SU-DHL-6 (cell line): ENCODE measurements around the gene SDR42E1.

ENCODE experiments used
- H2AFZ ChIP-seq: fragments of 200-600 bp; sonication (generic); 2 replicates; pipeline ENCODE4 v1.6.1; 2014; ENCODE audit warnings: low read depth, mild to moderate bottlenecking, moderate library complexity, mixed read lengths, antibody characterized with exemption, low read length; ENCODE audit not compliant: severe bottlenecking
- H3F3A ChIP-seq: fragments of 200-600 bp; shearing (Covaris generic); 2 replicates; pipeline ENCODE4 v1.6.0; 2016; ENCODE audit warnings: antibody characterized with exemption, mild to moderate bottlenecking; ENCODE audit not compliant: insufficient read depth
- H3K27ac ChIP-seq: fragments of 200-600 bp; sonication (generic); 2 replicates; pipeline ENCODE4 v1.5.1; 2016; ENCODE audit warnings: low read depth, mild to moderate bottlenecking, low read length, moderate library complexity, mixed read lengths
- H3K27me3 ChIP-seq: fragments of 200-600 bp; sonication (generic), shearing (Covaris generic); 2 replicates; pipeline ENCODE4 v1.6.0; 2014; ENCODE audit warnings: mild to moderate bottlenecking, low read length
- H3K36me3 ChIP-seq: fragments of 200-600 bp; sonication (generic); 2 replicates; pipeline ENCODE4 v1.6.1; 2014; ENCODE audit warnings: mild to moderate bottlenecking, low read length, mixed read lengths
- H3K4me2 ChIP-seq: fragments of 300-600, 200-600 bp; shearing (Covaris generic), sonication (generic); 2 replicates; pipeline ENCODE4 v1.6.0; 2014; ENCODE audit warnings: low read length, low read depth, mild to moderate bottlenecking; ENCODE audit not compliant: poor library complexity, severe bottlenecking
- H3K4me3 ChIP-seq: fragments of 200-600 bp; sonication (generic); 2 replicates; pipeline ENCODE4 v1.5.1; 2014; ENCODE audit warnings: antibody characterized with exemption, low read length, mild to moderate bottlenecking, mixed read lengths; ENCODE audit not compliant: insufficient read depth, poor library complexity, severe bottlenecking
- H3K79me2 ChIP-seq: fragments of 200-600 bp; sonication (generic); 2 replicates; pipeline ENCODE4 v1.6.1; 2014; ENCODE audit warnings: mild to moderate bottlenecking, low read length, moderate library complexity; ENCODE audit not compliant: insufficient read depth
- H3K9ac ChIP-seq: fragments of 200-600 bp; sonication (generic); 2 replicates; pipeline ENCODE4 v1.7.0; 2014; ENCODE audit warnings: mild to moderate bottlenecking, low read length
- H3K9me2 ChIP-seq: fragments of 200-600 bp; sonication (generic); replicated peaks from 2 replicates; pipeline ENCODE4 v1.6.1; 2014; ENCODE audit warnings: low read length; ENCODE audit not compliant: insufficient read depth
- H3K9me3 ChIP-seq: fragments of 200-600 bp; sonication (generic); 2 replicates; pipeline ENCODE4 v1.6.1; 2014; ENCODE audit warnings: low read length, mixed read lengths; ENCODE audit not compliant: insufficient read depth
- H4K20me1 ChIP-seq: fragments of 200-600 bp; sonication (generic); 2 replicates; pipeline ENCODE4 v1.6.1; 2014; ENCODE audit warnings: low read depth, mild to moderate bottlenecking, antibody characterized with exemption, low read length, moderate library complexity, mixed read lengths
- CTCF ChIP-seq: fragments of 200-600 bp; sonication (generic); IDR thresholded peaks from one replicate; pipeline ENCODE4 v1.5.1; 2017; ENCODE audit warnings: antibody characterized with exemption, mild to moderate bottlenecking, low read length, moderate library complexity; ENCODE audit not compliant: insufficient read depth, poor library complexity, severe bottlenecking
- EZH2phosphoT487 ChIP-seq: fragments of 200-600 bp; sonication (generic), shearing (Covaris generic); conservative IDR thresholded peaks from 2 replicates; pipeline ENCODE4 v1.6.1; 2018; ENCODE audit warnings: mild to moderate bottlenecking, antibody characterized with exemption, low read length, moderate library complexity, mixed read lengths

The SDR42E1 gene

GRCh38 chr16:81996664-81997509 lies 14.4 kb downstream of the SDR42E1 start:
- Histone ChIP-seq H3K4me2 (no peak overlapping the region), H3K27ac (no peak overlapping the region), H2AFZ (no peak overlapping the region), H3F3A (no peaks in the 10 kb centered on the region), H3K27me3 (no peaks in the 10 kb centered on the region), H3K9ac (no peak overlapping the region), H3K36me3 (no peaks in the 10 kb centered on the region), H3K4me3 (no peak overlapping the region), H3K79me2 (no peaks in the 10 kb centered on the region), H3K9me3 (no peaks in the 10 kb centered on the region), H3K9me2 (no peaks in the 10 kb centered on the region), H4K20me1 (no peaks in the 10 kb centered on the region)
- no peak for TF ChIP-seq EZH2phosphoT487

- H3K4me3 ChIP-seq: no peak overlapping the region
- H3K27me3 ChIP-seq: no peaks in the 10 kb centered on the region
- H3K79me2 ChIP-seq: no peaks in the 10 kb centered on the region
- no peak overlapping the region for H3K27ac ChIP-seq
- H3K36me3 ChIP-seq: no peaks in the 10 kb centered on the region
- H3F3A ChIP-seq: no peaks in the 10 kb centered on the region
- no peak overlapping the region for H3K4me2 ChIP-seq
- no peak overlapping the region for H2AFZ ChIP-seq
- TF ChIP-seq CTCF (no peak), EZH2phosphoT487 (no peak)
- H3K9me3 ChIP-seq: no peaks in the 10 kb centered on the region
- no peaks in the 10 kb centered on the region for H4K20me1 ChIP-seq
- H3K9me2 ChIP-seq: no peaks in the 10 kb centered on the region
- no peak overlapping the region for H3K9ac ChIP-seq
These were observed 15.6 kb downstream of the SDR42E1 start for GRCh38 chr16:81995651-81996050.

GRCh38 chr16:81994485-81994884 lies 16.8 kb downstream of the SDR42E1 start:
- H3F3A ChIP-seq: no peaks in the 10 kb centered on the region
- no peaks in the 10 kb centered on the region for H3K9me3 ChIP-seq
- no peak overlapping the region for H2AFZ ChIP-seq
- H3K4me2 ChIP-seq: no peak overlapping the region
- H3K79me2 ChIP-seq: no peaks in the 10 kb centered on the region
- no peaks in the 10 kb centered on the region for H4K20me1 ChIP-seq
- no peaks in the 10 kb centered on the region for H3K9me2 ChIP-seq
- H3K9ac ChIP-seq: no peak overlapping the region
- H3K36me3 ChIP-seq: no peaks in the 10 kb centered on the region
- H3K4me3 ChIP-seq: no peak overlapping the region
- H3K27me3 ChIP-seq: no peaks in the 10 kb centered on the region
- peak; percentile 16 for TF ChIP-seq CTCF
- TF ChIP-seq EZH2phosphoT487: no peak
- H3K27ac ChIP-seq: no peak overlapping the region

GRCh38 chr16:81992859-81993258 lies 18.4 kb downstream of the SDR42E1 start:
- Histone ChIP-seq H3K4me3 (no peak overlapping the region), H4K20me1 (no peaks in the 10 kb centered on the region), H3K9ac (no peak overlapping the region), H3K9me2 (no peaks in the 10 kb centered on the region), H3K27ac (no peak overlapping the region), H3K36me3 (no peaks in the 10 kb centered on the region), H3F3A (no peaks in the 10 kb centered on the region), H3K79me2 (no peaks in the 10 kb centered on the region), H2AFZ (no peak overlapping the region), H3K27me3 (no peaks in the 10 kb centered on the region), H3K4me2 (no peak overlapping the region), H3K9me3 (no peaks in the 10 kb centered on the region)
- no peak for TF ChIP-seq CTCF
- no peak for TF ChIP-seq EZH2phosphoT487
